HG02852 (cell line): ENCODE results near the gene CD81.

ENCODE experiments used
- ATAC-seq: cut with Tn5 transposase; IDR thresholded peaks from one replicate; pipeline ENCODE4 v1.9.1; 2021; ENCODE audit warnings: mild to moderate bottlenecking, moderate library complexity; ENCODE audit not compliant: unreplicated experiment

CD81 gene

DNA sequence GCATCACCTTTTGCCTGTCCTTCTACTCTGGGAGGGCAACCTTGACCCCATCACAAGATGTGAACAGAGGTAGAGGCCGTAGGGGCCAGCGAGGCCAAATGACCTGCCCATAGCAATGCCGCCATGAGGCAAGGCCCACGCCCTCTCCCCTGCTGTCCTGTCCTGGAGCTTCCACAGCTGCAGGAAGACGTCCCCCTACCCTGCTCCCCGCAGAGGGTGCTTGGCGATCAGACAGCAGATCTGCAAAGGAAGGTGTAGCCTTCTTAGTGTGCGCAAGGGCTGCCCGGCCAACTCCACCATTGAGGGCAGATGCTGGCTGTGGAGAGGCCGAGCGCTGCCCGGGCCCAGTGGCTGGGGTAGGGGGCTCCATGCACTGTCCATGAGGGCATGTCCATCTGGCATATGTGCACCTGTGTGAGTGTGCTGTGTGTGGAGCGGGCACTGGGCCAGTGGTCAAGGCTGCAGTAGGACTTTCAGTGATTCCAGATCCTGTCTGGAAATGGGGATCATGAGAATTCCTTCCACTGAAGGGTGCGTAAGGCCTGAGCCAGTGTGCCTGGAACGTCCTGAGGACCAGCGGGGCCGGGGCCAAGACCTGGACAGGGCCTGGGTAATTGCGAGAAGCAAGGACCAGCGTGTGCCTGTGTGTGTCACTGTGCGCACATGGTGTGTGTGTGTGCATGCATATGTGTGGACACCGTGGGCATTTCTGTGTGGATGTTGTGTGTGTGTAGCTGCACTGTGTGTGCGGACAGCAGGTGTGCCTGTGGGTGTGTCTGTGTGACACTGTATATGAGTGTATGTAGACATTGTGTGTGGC is 56.2 kb downstream of the CD81 start:
- ATAC-seq: no peak

DNA sequence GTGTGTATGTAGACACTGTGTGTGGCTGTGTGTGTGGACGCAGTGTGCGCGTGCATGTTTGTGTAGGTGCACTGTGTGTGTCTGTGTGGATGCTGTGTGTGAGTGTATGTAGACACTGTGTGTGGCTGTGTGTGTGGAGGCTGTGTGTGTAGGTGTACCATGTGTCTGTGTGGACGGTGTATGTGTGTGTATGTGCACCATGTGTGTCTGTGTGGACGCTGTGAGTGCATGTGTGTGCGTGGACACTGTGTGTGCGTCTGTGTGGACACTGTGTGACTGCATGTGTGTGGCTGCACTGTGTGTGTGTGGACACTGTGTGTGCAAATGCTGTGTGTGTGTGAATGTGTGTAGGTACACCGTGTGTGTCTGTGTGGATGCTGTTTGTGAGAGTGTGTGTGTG is 56.9 kb downstream of the CD81 start:
- no peak for ATAC-seq

DNA sequence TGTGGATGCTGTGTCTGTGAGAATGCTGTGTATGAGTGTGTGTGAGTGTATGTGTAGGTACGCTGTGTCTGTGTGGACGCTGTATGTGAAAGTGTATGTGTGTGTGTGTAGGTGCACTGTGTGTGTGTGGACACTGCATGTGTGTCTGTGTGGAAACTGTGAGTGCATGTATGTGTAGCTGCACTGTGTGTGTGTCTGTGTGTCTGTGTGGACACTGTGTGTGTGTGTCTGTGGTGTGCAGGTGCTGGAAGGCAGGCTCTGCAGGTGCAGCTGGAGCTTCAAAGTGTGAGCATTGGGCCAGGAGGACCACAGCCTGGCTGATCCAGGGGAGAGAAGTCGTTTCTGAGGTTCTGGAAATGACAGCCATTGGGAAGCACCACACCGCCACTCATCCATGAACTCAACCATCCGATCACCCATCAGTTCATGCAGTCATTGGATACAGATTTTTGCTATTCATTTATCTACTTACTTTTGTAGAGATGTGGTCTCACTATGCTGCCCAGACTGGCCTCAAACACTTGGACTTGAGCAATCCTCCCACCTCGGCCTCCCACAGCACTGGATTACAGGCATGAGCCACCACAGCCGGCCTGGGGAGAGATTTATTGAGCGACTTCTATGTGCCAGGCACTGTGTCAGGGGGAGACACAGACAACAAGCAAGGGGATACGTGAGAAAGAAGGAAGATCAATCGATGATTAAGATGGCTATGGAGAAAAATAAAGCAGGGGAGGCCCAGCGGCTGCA is 57.6 kb downstream of the CD81 start:
- ATAC-seq: no peak

DNA sequence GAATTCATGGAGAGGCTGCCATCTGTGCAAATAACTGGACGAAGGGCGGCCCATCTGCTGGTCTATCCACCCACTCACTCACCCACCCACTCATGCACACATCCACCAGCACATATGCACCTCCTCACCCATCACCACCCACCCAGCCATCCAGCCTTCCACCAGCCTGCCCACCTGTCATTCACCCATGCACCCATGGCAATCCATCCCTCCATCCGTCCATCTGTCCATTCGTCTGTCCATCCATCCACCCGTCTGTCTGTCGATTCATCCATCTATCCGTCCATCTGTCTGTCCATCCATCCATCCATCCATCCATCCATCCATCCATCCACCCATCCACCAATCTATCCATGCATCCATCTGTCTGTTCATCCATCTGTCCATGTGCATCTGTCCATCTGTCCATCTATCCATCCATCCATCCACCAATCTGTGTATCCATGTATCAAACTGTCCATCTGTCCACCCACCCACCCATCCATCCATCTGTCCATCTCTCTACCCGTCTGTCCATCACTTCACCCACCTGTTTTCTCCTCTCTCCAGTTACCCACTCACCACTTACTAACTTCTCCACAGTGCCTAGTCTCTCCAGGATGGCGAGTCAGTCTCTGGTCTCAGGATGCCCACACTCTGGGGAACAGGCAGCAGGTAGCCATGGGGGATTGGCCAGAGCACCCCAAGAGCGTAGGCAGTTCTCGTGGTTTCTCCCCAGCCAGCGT is 58.3 kb downstream of the CD81 start:
- no peak for ATAC-seq

DNA sequence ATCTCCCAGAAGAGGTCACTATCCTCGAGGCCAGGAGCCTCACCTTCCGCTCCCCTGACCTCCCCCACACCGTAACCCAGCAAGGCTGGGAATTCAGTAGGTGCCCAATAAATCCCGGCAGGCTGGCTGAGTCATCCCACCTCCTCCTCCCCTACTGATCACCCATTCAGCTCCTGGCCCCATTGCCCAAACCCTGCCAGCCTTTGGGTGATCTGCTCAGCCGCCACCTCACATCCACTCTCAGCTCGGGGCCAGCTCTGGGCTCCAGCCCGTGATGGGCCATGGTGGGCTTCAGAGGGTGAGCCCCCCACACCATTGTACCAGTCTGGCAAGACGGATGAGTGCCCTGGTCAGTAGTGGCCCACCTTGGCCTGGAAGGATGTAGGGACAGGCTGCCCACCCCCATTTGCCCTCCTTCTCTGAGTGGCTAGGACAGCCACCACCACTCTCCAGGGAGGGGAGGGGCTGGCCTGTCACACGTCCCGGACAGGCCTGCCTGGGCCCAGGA is 59.0 kb downstream of the CD81 start:
- ATAC-seq: no peak

DNA sequence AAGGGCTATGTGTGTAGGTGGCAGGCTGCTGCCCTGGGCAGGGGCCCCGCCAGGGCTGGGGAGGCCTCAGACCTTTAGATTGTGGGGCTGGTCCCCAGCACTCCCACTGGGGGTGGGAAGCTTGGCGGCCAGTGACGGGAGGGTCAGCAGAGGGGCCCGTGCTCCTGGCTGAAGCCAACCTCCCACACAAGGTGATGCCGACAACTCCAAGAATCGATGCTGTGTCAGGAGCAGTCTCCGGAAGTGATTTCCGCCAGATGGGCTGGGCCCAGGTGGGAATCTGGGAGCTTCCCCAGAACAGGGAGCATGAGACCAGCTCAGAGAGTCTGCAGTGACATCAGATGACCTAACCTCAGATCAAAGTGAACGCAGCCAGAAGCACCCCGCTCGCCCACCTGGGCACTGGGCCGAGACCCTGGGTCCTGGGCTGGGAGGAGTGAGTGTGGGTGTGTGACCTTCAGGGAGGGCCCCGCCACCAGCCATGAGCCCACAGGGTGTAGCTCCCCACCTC is 59.5 kb downstream of the CD81 start:
- ATAC-seq: no peak

DNA sequence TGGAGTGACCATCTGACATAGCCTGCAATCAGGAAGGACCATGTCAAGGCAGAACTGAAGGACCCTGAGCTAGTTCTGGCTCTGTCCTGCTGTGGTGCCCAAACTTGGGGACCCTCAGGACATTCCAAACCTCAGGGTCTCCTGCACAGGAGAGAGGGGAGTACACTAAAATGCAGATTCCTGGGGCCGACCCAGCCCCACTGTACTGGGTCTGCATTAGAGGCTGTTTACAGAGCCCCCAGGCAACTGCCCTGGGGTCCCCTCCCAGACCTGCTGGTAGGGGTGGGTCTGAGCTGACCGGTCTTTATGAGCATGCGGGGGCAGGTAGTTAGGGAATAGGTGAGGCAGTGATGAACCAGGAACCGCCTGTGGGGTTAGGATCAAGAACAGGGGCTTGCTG is 60.4 kb downstream of the CD81 start:
- no peak for ATAC-seq

DNA sequence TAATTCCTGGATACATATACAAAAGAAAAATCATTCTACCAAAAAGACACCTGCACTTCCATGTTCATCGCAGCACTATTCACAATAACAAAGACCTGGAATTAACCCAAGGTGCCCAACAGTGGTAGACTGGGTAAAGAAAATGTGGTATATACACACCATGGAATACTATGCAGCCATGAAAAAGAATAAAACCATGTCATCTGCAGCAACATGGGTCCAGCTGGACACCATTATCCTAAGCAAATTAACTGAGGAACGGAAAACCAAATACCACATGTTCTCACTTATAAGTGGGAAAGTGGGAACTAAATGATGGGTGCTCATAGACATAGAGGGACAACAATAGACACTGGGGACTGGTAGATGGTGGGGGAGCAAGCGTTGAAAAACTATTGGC is 62.7 kb downstream of the CD81 start:
- no peak for ATAC-seq

DNA sequence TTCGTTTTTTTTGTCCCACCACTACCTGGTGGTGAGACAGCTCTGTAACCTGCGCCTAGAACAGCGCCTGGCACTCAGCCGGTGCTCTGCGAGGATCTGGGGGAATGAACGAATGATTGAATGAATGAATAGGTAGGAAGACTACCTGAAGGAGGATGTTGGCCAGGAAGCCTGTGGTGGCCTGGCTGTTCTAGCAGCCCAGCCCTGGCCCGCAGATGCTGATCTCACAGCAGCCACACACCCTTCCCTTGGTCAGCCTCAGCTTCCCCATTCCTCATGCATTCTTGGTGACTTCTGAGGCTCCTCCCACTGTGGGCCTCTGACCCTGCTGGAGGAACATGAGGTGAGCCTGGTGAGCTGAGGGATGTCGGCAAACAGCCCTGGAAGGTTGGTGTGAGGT is 63.5 kb downstream of the CD81 start:
- no peak for ATAC-seq

DNA sequence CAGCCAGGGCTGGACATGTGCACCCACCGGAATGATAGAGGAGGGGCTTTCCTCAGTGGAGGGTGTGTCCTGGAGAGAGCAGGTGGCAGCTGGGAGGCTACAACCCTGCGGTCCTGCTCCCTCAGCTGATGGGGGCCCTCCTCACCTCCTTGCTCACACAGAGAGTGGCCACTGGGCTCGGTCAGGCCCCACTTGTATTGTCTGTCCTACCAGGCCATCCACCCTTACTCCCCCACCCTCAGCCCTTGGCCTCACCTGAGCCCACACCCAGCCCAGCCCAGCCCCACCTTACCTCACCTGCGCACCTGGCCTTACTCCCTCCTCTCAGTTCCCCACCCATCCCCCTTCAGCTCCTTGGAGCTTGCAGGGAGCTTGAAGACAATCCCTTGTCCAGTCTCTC is 64.1 kb downstream of the CD81 start:
- ATAC-seq: no peak

DNA sequence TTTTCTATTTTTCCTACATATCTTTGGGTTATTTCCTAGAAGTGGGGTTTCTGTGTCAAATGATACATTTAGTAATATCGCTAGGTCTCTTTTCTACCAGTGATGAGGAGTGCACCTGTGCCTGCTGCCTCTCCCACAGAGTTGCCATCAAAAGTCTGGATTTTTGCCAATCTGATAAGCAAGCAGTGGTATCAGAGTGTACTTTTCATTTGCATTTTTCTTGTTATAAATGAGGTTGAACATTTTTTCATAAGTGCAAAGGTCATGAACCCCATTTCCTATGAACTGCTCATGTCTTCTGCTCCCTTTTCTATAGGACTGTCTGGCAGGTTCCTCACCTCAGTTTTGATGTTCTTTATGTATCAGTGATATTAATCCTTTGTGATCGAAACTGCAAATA is 65.5 kb downstream of the CD81 start:
- ATAC-seq: no peak

DNA sequence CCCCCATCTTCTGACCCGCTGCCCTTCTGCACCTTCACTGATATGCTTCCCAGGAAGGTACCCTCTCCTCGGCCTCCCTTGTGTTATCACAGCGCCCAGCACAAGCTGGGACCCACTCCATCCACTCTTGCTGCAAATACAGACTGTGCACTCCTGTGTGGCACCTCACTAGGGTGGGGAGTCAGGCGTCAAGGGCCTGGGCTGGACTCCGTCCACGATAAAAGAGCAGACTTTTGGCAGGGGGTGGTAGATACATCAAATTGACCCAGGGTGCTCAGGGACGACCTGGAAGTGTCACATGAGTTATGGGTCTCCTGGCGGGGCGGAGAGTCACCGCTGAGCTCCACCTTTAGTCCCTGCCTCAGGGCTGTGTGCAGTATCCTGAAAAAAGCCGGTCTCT is 66.3 kb downstream of the CD81 start:
- no peak for ATAC-seq

DNA sequence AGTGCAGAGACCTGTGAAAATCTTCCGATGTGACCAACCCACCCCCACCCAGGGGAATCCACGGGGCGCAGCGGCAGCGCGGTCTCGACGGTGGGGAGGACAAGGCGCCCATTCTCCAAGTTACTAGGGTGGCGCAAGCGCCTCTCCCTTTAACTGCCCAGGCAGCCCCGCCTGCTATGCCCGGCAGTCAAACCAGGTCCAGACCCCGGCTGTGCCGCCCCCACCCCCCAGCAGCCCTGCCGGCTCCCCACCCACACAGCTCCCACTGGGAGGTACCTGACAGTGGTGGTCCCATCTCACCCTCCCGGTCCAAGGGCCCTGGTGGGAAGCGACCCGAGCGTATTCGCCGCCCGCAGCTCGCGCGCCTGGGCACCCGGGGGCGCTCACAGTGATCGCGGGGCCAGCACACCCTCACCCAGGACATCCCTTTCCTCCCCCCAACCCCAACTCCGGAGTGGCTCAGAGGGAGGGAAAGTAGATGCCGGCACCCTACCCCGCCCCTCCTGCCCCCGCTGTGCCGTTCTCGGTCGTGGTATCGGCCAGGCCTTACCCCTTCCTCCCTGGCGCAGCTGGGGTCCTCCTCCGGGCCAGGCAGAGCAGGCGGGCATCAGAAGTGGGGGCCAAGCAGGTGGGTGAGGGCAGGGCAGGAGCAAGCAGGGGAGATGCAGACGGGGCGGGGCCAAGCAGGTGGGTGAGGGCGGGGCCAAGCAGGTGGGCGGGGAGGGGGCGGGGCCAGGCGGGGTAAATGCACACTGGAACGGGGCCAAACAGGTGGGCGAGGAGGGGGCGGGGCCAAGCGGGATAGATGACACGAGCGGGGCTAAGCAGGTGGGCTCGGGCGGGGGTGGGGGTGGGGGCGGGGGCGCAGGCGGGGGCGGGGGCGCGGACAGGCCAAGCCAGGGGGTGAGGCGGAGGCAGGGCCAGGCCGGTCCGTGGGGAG is 67.0 kb downstream of the CD81 start, which contains the start of gene TRPM5:
TSS of gene TRPM5 (minus strand) at position 634 of the 940 bp plus-strand sequence. CDS start 21,478 bp downstream, outside the sequence.
- no peak for ATAC-seq

DNA sequence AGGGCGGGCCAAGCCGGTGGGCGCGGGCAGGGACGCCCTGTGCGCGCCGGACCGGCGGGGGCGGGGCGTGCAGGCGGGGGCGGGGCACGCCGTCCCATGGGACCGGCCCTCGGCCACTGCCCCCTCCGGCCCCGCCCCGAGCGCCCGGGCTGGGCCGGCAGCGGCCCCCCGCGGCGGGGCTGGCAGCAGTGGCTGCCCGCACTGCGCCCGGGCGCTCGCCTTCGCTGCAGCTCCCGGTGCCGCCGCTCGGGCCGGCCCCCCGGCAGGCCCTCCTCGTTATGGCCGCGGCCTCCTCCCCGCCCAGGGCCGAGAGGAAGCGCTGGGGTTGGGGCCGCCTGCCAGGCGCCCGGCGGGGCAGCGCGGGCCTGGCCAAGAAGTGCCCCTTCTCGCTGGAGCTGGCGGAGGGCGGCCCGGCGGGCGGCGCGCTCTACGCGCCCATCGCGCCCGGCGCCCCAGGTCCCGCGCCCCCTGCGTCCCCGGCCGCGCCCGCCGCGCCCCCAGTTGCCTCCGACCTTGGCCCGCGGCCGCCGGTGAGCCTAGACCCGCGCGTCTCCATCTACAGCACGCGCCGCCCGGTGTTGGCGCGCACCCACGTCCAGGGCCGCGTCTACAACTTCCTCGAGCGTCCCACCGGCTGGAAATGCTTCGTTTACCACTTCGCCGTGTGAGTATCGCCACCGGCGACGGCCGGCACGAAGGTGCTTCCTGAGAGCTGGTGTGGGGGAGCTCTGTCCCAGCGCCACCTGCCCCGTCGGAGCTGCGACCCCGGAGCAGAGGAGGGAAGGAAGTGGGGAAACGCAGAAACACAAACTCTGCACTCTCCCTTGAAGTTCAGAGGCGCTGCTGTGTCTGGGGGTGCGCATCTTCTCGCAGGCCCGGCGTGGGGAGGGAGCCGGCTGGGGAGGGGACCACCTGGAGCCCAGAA is 68.0 kb downstream of the CD81 start, which contains the start of gene KCNQ1:
TSS of gene KCNQ1 (plus strand) at position 188 of the 925 bp plus-strand sequence. CDS start at position 279, 91 bp downstream.
- no peak for ATAC-seq

DNA sequence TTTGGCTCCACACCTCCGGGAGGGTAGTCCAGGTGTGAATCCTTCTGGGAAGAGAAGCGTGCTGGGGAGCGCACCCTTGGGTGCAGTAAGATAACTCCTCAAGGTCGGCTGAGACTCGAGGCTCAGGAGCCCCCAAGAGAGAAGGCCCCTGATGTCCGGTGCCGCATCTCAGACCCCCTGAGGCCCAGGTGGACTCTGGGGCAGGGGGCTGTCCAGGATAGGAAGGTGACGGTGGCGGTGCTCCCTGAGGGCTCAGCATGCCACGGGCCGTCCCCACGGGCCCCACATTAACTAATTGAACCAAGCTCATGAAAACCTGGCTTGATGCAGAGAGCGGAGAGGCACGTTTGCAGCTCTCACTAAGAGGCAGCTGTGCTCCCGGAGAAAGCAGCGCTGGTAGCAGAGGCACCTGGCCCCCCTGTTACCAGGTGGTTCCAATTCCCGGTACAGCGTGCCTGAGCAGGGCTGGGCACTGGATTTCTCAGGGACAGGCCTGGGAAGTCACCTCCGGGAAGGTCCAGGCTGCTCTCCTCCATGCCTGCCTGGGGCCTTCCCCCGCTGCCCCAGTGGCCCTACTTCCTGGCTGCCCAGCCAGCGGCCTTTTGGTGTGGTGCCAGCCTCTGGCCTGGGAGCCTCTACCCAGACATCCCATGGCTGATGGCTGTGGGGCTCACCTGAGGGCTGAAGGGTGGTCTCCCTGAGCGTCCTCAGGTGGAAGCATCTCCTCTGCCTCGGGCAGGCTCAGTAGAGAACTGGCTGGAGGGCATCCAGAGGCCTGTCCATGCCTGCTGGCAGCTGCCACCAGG is 68.8 kb downstream of the CD81 start:
- no peak for ATAC-seq

DNA sequence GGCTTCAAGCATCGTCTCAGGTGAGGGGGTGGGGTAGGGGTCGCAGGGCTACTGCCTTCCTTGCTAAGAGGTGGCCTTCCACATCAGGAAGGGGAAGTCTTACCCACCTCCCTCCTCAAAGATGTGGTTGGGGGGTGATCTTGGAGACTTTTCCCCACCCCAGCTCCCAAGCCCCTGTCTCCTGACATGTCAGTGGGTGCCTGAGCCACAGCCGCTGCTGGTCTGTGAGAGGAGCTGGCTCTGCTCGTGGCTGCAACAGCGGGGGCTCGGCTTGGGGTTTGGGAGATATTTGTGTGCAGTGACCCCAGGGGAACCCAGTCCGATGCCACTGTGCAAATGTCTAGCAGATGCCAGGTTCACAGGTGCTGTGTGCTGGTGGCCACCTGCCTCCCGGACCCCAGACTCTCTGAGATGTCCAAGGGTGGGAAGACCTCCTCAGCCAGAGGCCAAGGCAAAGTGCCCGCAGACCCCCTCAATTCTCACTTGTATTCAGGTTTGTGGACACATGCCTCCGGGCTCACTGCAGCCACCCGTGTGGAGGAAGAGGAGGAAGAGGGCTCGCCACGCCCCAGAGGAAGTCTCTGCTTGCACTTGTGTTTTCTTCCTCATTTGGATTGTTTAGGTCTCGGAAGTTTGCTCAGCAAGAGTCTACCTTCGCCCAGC is 69.6 kb downstream of the CD81 start:
- ATAC-seq: no peak
